CD14-positive monocyte (primary cell): ENCODE measurements around the gene LACRT. TPM values are rescaled to one million over a fixed set of nuclear protein-coding genes. Genes with fewer than 3 reads are reported as not detected.
A peak's percentile ranks its signal among the peaks of the same experiment; 100 is the strongest.

Experiments
- DNase-seq, 3 donors: peaks; one replicate each; pipeline ENCODE4 v3.0.0-alpha.2; 2011 to 2022
- H2AFZ ChIP-seq: 2 replicates; pipeline ENCODE4 v1.6.0; 2012; ENCODE audit warnings: mild to moderate bottlenecking, low read depth, low read length, inconsistent platforms; ENCODE audit not compliant: insufficient read depth, poor library complexity, severe bottlenecking
- H3K27ac ChIP-seq, 2 donors: 1 replicate in 1 of 2; 2 replicates in 1 of 2; pipeline ENCODE4 v1.5.1; 2012 to 2013; ENCODE audit warnings: low read length in 2 of 2, control low read depth in 1 of 2, inconsistent platforms in 1 of 2, low read depth in 1 of 2, mild to moderate bottlenecking in 1 of 2
- H3K27me3 ChIP-seq, 2 donors: one replicate each; pipeline versions ENCODE4 v1.6.0 to v1.6.1; 2011 to 2013; ENCODE audit warnings: low read length in 2 of 2; ENCODE audit not compliant: control insufficient read depth in 2 of 2, insufficient read depth in 2 of 2
- H3K36me3 ChIP-seq, 2 donors: replicated peaks in 1 of 2; 1 replicate in 1 of 2; 2 replicates in 1 of 2; pipeline versions ENCODE4 v1.5.1 to v1.6.1; 2012 to 2013; ENCODE audit warnings: low read length in 2 of 2, control low read depth in 1 of 2, inconsistent platforms in 1 of 2, mild to moderate bottlenecking in 1 of 2; ENCODE audit not compliant: insufficient read depth in 2 of 2, control insufficient read depth in 1 of 2
- H3K4me1 ChIP-seq, 2 donors: 1 replicate in 1 of 2; 2 replicates in 1 of 2; pipeline versions ENCODE4 v1.5.1 to v1.6.1; 2012 to 2013; ENCODE audit warnings: low read length in 2 of 2, control low read depth in 1 of 2, inconsistent platforms in 1 of 2, mild to moderate bottlenecking in 1 of 2, moderate library complexity in 1 of 2; ENCODE audit not compliant: insufficient read depth in 2 of 2, control insufficient read depth in 1 of 2
- H3K4me2 ChIP-seq: replicated peaks from 2 replicates; pipeline ENCODE3; 2012; ENCODE audit warnings: low read length, moderate library complexity, mild to moderate bottlenecking; ENCODE audit not compliant: poor library complexity, severe bottlenecking; ENCODE audit errors: extremely low read depth
- H3K4me3 ChIP-seq, 3 experiments: fragments of 200-600 bp in 1 of 3; sonication (generic) in 1 of 3; replicated peaks in 1 of 3; 1 replicate in 2 of 3; 2 replicates in 1 of 3; pipeline ENCODE4 v1.5.1; 2011 to 2013; ENCODE audit warnings: low read length in 3 of 3, mild to moderate bottlenecking in 3 of 3, control low read depth in 2 of 3, low read depth in 2 of 3, inconsistent platforms in 1 of 3, moderate library complexity in 1 of 3
- H3K79me2 ChIP-seq: 2 replicates; pipeline ENCODE4 v1.6.0; 2012; ENCODE audit warnings: mild to moderate bottlenecking, control low read depth, inconsistent platforms, low read length, moderate library complexity; ENCODE audit not compliant: insufficient read depth
- H3K9ac ChIP-seq: 2 replicates; pipeline ENCODE4 v1.6.0; 2017; ENCODE audit warnings: low read length, mild to moderate bottlenecking; ENCODE audit not compliant: insufficient read depth, poor library complexity, severe bottlenecking
- H3K9me3 ChIP-seq, 2 donors: replicated peaks in 1 of 2; 1 replicate in 1 of 2; 2 replicates in 1 of 2; pipeline versions ENCODE4 v1.5.1 to v1.6.1; 2012 to 2013; ENCODE audit warnings: low read length in 2 of 2, control low read depth in 1 of 2; ENCODE audit not compliant: control insufficient read depth in 1 of 2, insufficient read depth in 1 of 2
- H4K20me1 ChIP-seq: 2 replicates; pipeline ENCODE4 v1.6.0; 2012; ENCODE audit warnings: mild to moderate bottlenecking, low read length, control low read depth, moderate library complexity; ENCODE audit not compliant: insufficient read depth
- H3K27ac Mint-ChIP-seq, 7 donors: one replicate each; pipeline ENCODE4 v1.8.0; 2020; ENCODE audit warnings: mild to moderate bottlenecking in 7 of 7, mixed read lengths in 7 of 7, moderate library complexity in 6 of 7, inconsistent platforms in 2 of 7
- H3K27me3 Mint-ChIP-seq, 3 donors: one replicate each; pipeline ENCODE4 v1.8.0; 2021 to 2022; ENCODE audit warnings: low read depth in 3 of 3, mild to moderate bottlenecking in 3 of 3, mixed read lengths in 3 of 3, moderate library complexity in 3 of 3, inconsistent platforms in 1 of 3
- H3K36me3 Mint-ChIP-seq, 2 donors: one replicate each; pipeline ENCODE4 v1.8.0; 2020; ENCODE audit warnings: mixed read lengths in 2 of 2, inconsistent platforms in 1 of 2, mild to moderate bottlenecking in 1 of 2
- H3K4me1 Mint-ChIP-seq: one replicate; pipeline ENCODE4 v1.8.0; 2020; ENCODE audit warnings: mild to moderate bottlenecking, mixed read lengths
- H3K4me3 Mint-ChIP-seq, 2 donors: one replicate each; pipeline ENCODE4 v1.8.0; 2020; ENCODE audit warnings: mild to moderate bottlenecking in 2 of 2, mixed read lengths in 2 of 2, moderate library complexity in 1 of 2
- H3K9me3 Mint-ChIP-seq, 7 donors: one replicate each; pipeline ENCODE4 v1.8.0; 2020 to 2022; ENCODE audit warnings: mixed read lengths in 7 of 7, mild to moderate bottlenecking in 6 of 7, moderate library complexity in 6 of 7, inconsistent platforms in 2 of 7
- WGBS: methylation state at CpG from one replicate; pipeline ENCODE4 v1.1.5; 2013; ENCODE audit warnings: missing lambda C conversion rate; ENCODE audit not compliant: insufficient coverage; 5-methylcytosine and 5-hydroxymethylcytosine counted together
- intact Hi-C, 2 donors: fragments of 100-400 bp; cut with micrococcal nuclease; formaldehyde crosslinking; loops; one replicate each; pipeline versions ENCODE4 v1.15.0 to v1.15.1; 2023
- polyA plus RNA-seq, 3 donors: library from polyadenylated mRNA; depleted of rRNA in 1 of 3; unstranded in 2 of 3; stranded (reverse) in 1 of 3; fragments of 300-500 nt in 2 of 3; fragments of >200 nt in 1 of 3; fragmentation: Illumina TruSeq in 2 of 3; gene quantifications; 1 replicate in 2 of 3; 2 replicates in 1 of 3; pipeline ENCODE4 v1.2.3, GENCODE V29; 2012 to 2021
- TF ChIP-seq, protein P1 (sequence below): fragments of 200-600 bp; IDR thresholded peaks from one replicate; pipeline ENCODE4 v1.8.0; 2022; ENCODE audit warnings: antibody characterized with exemption, mild to moderate bottlenecking

The LACRT gene
- polyA plus RNA-seq, 3 donors: not detected

DNA sequence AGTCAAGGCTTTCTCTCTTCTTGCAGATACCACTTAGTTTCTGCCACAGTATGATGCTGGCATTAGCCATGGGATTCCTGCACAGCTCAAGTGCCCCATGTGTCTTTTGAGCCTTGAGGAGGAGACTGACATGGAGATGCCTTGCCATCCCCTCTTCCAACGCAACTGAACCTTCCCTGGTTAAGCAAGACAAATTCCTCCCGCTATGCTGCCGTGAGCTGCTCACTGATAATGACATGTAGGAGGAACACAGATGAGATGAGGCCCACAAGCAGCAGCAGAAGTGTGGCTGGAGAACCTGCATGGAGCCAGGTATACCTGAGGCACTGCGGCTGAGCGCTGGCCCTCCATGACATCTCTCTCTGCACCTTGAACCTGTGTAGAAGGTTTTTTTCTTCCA, 30.8 kb downstream of the LACRT start:
- Mint-ChIP-seq H3K27ac (no peak overlapping the region), H3K27me3 (peaks cover 5 to 14% (median 5%) of the 10 kb centered on the region in 3 donors), H3K9me3 (no peaks in the 10 kb centered on the region), H3K4me1 (peaks cover 7% of the 10 kb centered on the region), H3K36me3 (no peaks in the 10 kb centered on the region), H3K4me3 (no peak overlapping the region)
- no peaks in the 10 kb centered on the region for H3K79me2 ChIP-seq
- no peak overlapping the region for H3K4me2 ChIP-seq
- H3K9ac ChIP-seq: no peak overlapping the region
- H3K27ac ChIP-seq: no peak overlapping the region
- peaks cover 0 to 2% of the 10 kb centered on the region in 2 donors for H3K27me3 ChIP-seq
- TF ChIP-seq, protein P1, sequence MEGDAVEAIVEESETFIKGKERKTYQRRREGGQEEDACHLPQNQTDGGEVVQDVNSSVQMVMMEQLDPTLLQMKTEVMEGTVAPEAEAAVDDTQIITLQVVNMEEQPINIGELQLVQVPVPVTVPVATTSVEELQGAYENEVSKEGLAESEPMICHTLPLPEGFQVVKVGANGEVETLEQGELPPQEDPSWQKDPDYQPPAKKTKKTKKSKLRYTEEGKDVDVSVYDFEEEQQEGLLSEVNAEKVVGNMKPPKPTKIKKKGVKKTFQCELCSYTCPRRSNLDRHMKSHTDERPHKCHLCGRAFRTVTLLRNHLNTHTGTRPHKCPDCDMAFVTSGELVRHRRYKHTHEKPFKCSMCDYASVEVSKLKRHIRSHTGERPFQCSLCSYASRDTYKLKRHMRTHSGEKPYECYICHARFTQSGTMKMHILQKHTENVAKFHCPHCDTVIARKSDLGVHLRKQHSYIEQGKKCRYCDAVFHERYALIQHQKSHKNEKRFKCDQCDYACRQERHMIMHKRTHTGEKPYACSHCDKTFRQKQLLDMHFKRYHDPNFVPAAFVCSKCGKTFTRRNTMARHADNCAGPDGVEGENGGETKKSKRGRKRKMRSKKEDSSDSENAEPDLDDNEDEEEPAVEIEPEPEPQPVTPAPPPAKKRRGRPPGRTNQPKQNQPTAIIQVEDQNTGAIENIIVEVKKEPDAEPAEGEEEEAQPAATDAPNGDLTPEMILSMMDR: no peak
- no peak for DNase-seq
- no peaks in the 10 kb centered on the region for H3K4me1 ChIP-seq
- intact Hi-C loops: no loop called here
- H2AFZ ChIP-seq: no peak overlapping the region
- H4K20me1 ChIP-seq: no peaks in the 10 kb centered on the region
- H3K4me3 ChIP-seq: no peak overlapping the region
- WGBS: no CpG with 5 or more reads among the region's 5 CpGs
- H3K9me3 ChIP-seq: no peaks in the 10 kb centered on the region
- no peaks in the 10 kb centered on the region for H3K36me3 ChIP-seq

DNA sequence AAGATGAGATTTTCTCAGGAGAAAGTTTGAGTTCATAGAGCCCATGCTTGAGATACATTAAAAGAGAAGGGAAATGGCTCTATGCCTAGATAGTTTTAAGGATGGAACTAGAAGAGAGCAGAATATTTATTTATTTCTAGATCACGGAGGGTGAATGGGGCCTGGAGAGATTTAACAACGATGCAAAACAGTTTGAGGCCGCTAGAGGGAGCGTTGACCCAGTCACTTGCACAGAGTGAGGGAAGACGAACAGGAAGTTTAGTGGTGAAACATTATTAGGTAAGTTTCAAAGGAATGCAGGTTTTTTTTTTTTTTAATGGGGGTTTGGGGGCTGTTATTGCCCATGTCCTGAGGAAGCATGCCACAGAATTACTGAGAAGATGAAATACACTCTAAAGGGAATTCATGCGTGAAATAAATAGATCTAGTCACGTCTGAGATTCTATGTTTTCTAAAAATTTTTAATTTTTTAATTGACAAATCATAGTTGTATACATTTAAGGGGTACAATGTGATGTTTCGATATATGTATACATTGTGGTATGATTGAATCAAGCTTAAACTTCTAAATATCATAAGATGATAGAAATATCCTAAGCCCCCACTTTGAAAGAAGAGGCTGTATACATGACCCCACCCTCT, 31.4 kb downstream of the LACRT start:
- TF ChIP-seq, protein P1: peak; percentile 91
- Histone ChIP-seq H4K20me1 (no peaks in the 10 kb centered on the region), H3K27me3 (no peaks in the 10 kb centered on the region), H3K27ac (no peak overlapping the region), H3K9ac (no peak overlapping the region), H3K4me1 (no peaks in the 10 kb centered on the region), H3K36me3 (no peaks in the 10 kb centered on the region), H3K4me3 (no peak overlapping the region), H3K9me3 (no peaks in the 10 kb centered on the region), H2AFZ (no peak overlapping the region), H3K4me2 (no peak overlapping the region), H3K79me2 (no peaks in the 10 kb centered on the region)
- Mint-ChIP-seq H3K36me3 (no peaks in the 10 kb centered on the region), H3K27ac (no peak overlapping the region), H3K9me3 (no peaks in the 10 kb centered on the region), H3K4me3 (no peak overlapping the region), H3K4me1 (peaks cover 7% of the 10 kb centered on the region), H3K27me3 (peaks cover 3 to 16% (median 8%) of the 10 kb centered on the region in 3 donors)
- intact Hi-C loops: no loop called here
- WGBS: 0% methylated on average over 4 of the region's 8 CpGs
- DNase-seq: peak; percentile 51 to 71 (median 69)
